Measurements from ENCODE around the gene DHODH.

DNA sequence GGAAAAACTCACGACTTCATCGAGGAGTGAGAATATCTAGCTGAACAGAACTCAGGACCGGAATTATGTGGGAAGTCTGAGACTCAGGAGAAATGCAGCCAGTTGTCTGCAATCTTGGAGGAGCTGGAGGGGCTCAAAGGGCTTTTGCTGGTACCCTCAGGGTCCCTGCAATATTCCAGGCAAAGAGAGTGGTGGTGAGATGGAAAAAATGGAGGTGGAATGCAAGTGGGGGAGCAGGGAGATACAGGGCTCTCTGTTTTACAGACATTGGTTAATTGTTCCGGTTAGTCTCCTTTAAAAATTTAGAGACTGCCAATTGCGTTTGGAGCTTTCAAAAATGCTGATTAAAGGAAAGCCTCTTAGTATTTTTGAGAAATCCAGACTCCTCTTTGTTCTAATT lies 27.6 kb downstream of the DHODH start:
- TF ChIP-seq POLR2AphosphoS5 (IDR thresholded peaks at IDR 0.05; ENCODE audit: low read depth, low read length), result no peak
- no peak for TF ChIP-seq SIN3A (IDR thresholded peaks at IDR 0.05; ENCODE audit: borderline replicate concordance, insufficient read depth, low read length)
